Esophagus muscularis mucosa (tissue), 4 donors: ENCODE measurements around the gene WWOX.

Experiments
- CTCF ChIP-seq, 3 experiments: fragments of 200-600 bp in 2 of 3; fragments of 450-650 bp in 1 of 3; sonication (generic) in 2 of 3; IDR thresholded peaks; one replicate each; pipeline ENCODE4 v1.5.1; 2017 to 2019; ENCODE audit warnings: antibody characterized with exemption in 3 of 3, mild to moderate bottlenecking in 2 of 3, moderate library complexity in 1 of 3
- EP300 ChIP-seq: sonication (generic); formaldehyde crosslinking; IDR thresholded peaks from one replicate; pipeline ENCODE4 v1.6.1; 2017; ENCODE audit warnings: antibody characterized with exemption
- POLR2A ChIP-seq: fragments of 450-650 bp; IDR thresholded peaks from one replicate; pipeline ENCODE4 v1.6.1; 2017; ENCODE audit warnings: antibody characterized with exemption, moderate library complexity, mild to moderate bottlenecking, low read depth
- POLR2AphosphoS5 ChIP-seq, 2 donors: sonication (generic); formaldehyde crosslinking; IDR thresholded peaks; one replicate each; pipeline ENCODE4 v1.6.1; 2017; ENCODE audit warnings: antibody characterized with exemption in 2 of 2

GRCh38 chr16:78441298-78441697 lies 341.8 kb downstream of the WWOX start:
- TF ChIP-seq CTCF (IDR thresholded peaks at IDR 0.05) (no peak), POLR2A (no peak), POLR2AphosphoS5 (IDR thresholded peaks at IDR 0.05) (no peak), EP300 (no peak)
